PFSK-1 (cell line): Measurements from ENCODE around the gene ERI2.

Experiments used
- FOXP2 ChIP-seq: optimal IDR thresholded peaks from 2 replicates; pipeline ENCODE3; 2011; ENCODE audit warnings: borderline replicate concordance, control low read depth, inconsistent platforms; ENCODE audit not compliant: insufficient read depth; ENCODE audit errors: extremely low read length, extremely low read depth
- POLR2AphosphoS5 ChIP-seq: IDR thresholded peaks from 2 replicates; pipeline ENCODE4 v1.6.1; 2012; ENCODE audit warnings: low read depth, mild to moderate bottlenecking, control low read depth, low read length, moderate library complexity
- REST ChIP-seq, 2 experiments: IDR thresholded peaks; 2 replicates each; pipeline versions ENCODE4 v1.6.1 to v1.8.0; 2011 to 2012; ENCODE audit warnings: low read depth in 2 of 2, low read length in 2 of 2, control low read depth in 1 of 2, inconsistent platforms in 1 of 2, mild to moderate bottlenecking in 1 of 2, moderate library complexity in 1 of 2; ENCODE audit not compliant: insufficient read depth in 1 of 2
- SIN3A ChIP-seq: IDR thresholded peaks from 2 replicates; pipeline ENCODE4 v1.6.1; 2012; ENCODE audit warnings: mild to moderate bottlenecking, low read length, moderate library complexity, borderline replicate concordance; ENCODE audit not compliant: insufficient read depth
- TAF1 ChIP-seq: IDR thresholded peaks from 2 replicates; pipeline ENCODE4 v1.6.1; 2012; ENCODE audit warnings: low read length, control low read depth, borderline replicate concordance; ENCODE audit not compliant: insufficient read depth

ERI2 gene

GRCh38 chr16:20798364-20798763 is 7.9 kb downstream of the ERI2 start:
- TF ChIP-seq REST (IDR thresholded peaks at IDR 0.05; ENCODE audit: insufficient read depth in 1 of 2, low read depth in 2 of 2, low read length in 2 of 2): no peak
- TF ChIP-seq TAF1: no peak
- TF ChIP-seq FOXP2: no peak
- no peak for TF ChIP-seq SIN3A
- TF ChIP-seq POLR2AphosphoS5: no peak

- TF ChIP-seq REST (IDR thresholded peaks at IDR 0.05; ENCODE audit: insufficient read depth in 1 of 2, low read depth in 2 of 2, low read length in 2 of 2) (no peak), TAF1 (no peak), FOXP2 (no peak), SIN3A (no peak), POLR2AphosphoS5 (no peak)
Measured at GRCh38 chr16:20791923-20792612, 14.2 kb downstream of the ERI2 start.

- TF ChIP-seq TAF1 (no peak), SIN3A (no peak), REST (IDR thresholded peaks at IDR 0.05; ENCODE audit: insufficient read depth in 1 of 2, low read depth in 2 of 2, low read length in 2 of 2) (no peak), FOXP2 (no peak), POLR2AphosphoS5 (no peak)
Measured at GRCh38 chr16:20789130-20789529, 17.1 kb downstream of the ERI2 start.

GRCh38 chr16:20784204-20784603 is 22.1 kb downstream of the ERI2 start:
- no peak for TF ChIP-seq REST (IDR thresholded peaks at IDR 0.05; ENCODE audit: insufficient read depth in 1 of 2, low read depth in 2 of 2, low read length in 2 of 2)
- no peak for TF ChIP-seq POLR2AphosphoS5
- TF ChIP-seq FOXP2: no peak
- no peak for TF ChIP-seq TAF1
- TF ChIP-seq SIN3A: no peak
